Panc1 (cell line): ENCODE results near the gene BIVM.

ENCODE experiments used
- CTCF ChIP-seq: fragments of 450-650 bp; IDR thresholded peaks from 2 replicates; pipeline ENCODE4 v1.5.1; 2017; ENCODE audit warnings: mild to moderate bottlenecking
- POLR2AphosphoS5 ChIP-seq: IDR thresholded peaks from 2 replicates; pipeline ENCODE4 v1.6.1; 2012; ENCODE audit warnings: mild to moderate bottlenecking, low read depth, low read length, moderate library complexity
- REST ChIP-seq, 2 experiments: IDR thresholded peaks; 2 replicates each; pipeline ENCODE4 v1.6.1; 2011 to 2012; ENCODE audit warnings: low read depth in 2 of 2, control low read depth in 1 of 2, low read length in 1 of 2, mild to moderate bottlenecking in 1 of 2, moderate library complexity in 1 of 2; ENCODE audit not compliant: insufficient read depth in 1 of 2

GRCh38 chr13:102881819-102882686 is 83.1 kb downstream of the BIVM start:
- no peak for TF ChIP-seq CTCF
- no peak for TF ChIP-seq POLR2AphosphoS5
- TF ChIP-seq REST (IDR thresholded peaks at IDR 0.05; ENCODE audit: insufficient read depth in 1 of 2, low read depth in 2 of 2, low read length in 1 of 2): no peak
